ES-I3 (cell line): ENCODE measurements around the gene MUC6.
"Not testable (repeated sequence)": the region's sequence is repeated elsewhere in the genome, so short reads cannot be mapped to it uniquely, and the experiment has no call there.

Source experiments
- H3K36me3 ChIP-seq: 2 replicates; pipeline ENCODE4 v1.6.1; 2013; ENCODE audit warnings: mild to moderate bottlenecking, low read length, control low read depth, moderate library complexity; ENCODE audit not compliant: insufficient read depth
- H3K4me1 ChIP-seq: 2 replicates; pipeline ENCODE4 v1.6.1; 2013; ENCODE audit warnings: mild to moderate bottlenecking, control low read depth, low read length; ENCODE audit not compliant: insufficient read depth
- H3K9ac ChIP-seq: 2 replicates; pipeline ENCODE4 v1.6.1; 2013; ENCODE audit warnings: low read depth, mild to moderate bottlenecking, low read length, moderate library complexity
- H3K9me3 ChIP-seq: 2 replicates; pipeline ENCODE4 v1.6.1; 2013; ENCODE audit warnings: mild to moderate bottlenecking, low read length, moderate library complexity; ENCODE audit not compliant: control insufficient read depth, insufficient read depth

Gene MUC6

DNA sequence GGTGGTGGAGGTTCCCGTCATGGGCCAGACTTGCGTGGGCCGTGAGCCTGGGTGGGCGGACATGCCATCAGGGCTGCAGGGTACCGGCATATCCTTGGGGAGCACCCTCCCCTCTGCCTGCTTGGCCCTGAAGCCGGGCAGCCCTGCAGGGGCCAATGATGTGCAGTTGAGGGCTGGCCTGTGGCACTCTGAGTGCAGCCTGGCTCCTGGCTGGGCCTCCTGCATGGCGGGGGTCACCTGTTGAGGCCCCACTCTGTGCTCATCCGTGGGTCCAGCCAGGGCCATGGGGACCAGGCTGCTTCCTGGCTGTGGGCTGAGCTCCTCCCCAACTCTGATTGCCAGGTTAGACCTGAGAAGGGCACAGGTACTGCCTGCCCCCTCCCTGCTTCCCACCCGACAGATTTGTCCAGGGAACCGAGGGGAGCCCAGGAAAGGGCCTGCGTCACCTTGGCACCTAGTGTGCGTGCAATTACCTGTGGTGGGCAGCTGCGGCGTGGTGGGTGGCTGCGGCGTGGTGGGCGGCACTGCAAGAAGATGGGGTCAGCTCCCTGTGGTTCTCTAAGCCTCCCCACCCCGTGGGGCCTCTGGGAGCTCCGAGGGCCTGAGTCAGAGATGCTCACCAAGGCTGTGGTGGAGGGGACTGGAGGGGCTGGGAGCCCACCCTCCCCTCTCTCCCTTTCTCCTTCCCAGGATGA lies 16.2 kb downstream of the MUC6 start:
- H3K9ac ChIP-seq = no peak overlapping the region

DNA sequence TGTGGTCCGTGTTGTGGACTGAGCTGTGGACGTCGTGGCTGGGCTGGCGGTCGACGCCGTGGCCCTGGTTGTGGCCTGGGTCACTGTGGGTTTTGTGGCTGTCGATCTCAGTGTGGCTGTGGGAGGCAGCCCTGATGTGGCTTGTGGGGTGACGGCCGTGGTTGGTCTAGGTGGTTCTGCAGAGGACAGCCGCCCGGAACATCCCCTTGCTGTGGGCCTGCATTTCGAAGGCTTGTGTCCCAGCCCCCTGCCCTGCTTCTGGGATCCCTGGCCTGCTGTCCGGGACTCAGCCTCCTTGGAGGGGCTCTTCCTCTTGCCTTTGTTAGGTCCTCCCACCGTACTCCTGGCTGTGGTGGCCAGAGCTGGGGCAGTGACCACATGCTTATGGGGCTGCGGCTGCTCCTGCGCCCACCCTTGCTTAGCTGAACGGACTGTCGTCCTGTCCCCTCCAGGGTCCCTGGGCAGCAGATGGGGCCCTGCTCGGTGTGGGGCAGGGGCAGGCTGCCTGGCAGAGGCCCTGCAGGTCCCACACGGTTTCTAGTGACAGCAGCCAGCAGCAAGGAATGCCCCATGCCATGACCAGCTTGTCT lies 17.1 kb downstream of the MUC6 start:
- Histone ChIP-seq H3K4me1 (no peaks in the 10 kb centered on the region), H3K9me3 (no peaks in the 10 kb centered on the region), H3K36me3 (no peaks in the 10 kb centered on the region; the same call in 1 of the 2 replicates), H3K9ac (no peak overlapping the region)

More for the DNA sequence above, 16.2 kb downstream of the MUC6 start:
- Histone ChIP-seq H3K36me3 (no peaks in the 10 kb centered on the region; the same call in 1 of the 2 replicates), H3K4me1 (no peaks in the 10 kb centered on the region), H3K9me3 (no peaks in the 10 kb centered on the region)

DNA sequence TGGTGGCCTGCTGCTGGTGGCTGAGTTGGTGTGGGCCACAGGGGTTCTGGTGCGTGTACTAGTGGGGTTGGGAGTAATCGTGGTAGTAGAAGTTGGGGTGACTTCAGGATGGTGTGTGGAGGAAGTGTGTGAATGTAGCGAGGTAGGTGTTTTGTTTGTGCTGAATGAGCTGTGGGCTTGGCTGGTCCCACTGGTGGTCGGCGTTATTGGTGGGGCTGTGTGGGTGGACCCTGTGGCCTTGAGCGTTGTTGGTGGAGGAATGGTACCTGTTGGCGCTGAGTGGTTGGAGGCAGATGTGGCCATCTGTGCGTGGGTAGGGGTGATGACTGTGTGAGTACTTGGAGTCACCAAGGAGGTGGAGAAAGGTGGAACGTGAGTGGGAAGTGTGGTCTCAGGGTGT lies 18.4 kb downstream of the MUC6 start:
- H3K9me3 ChIP-seq = no peaks in the 10 kb centered on the region
- H3K4me1 ChIP-seq = no peaks in the 10 kb centered on the region
- no peak overlapping the region for H3K9ac ChIP-seq
- no peaks in the 10 kb centered on the region; the same call in 1 of the 2 replicates for H3K36me3 ChIP-seq

DNA sequence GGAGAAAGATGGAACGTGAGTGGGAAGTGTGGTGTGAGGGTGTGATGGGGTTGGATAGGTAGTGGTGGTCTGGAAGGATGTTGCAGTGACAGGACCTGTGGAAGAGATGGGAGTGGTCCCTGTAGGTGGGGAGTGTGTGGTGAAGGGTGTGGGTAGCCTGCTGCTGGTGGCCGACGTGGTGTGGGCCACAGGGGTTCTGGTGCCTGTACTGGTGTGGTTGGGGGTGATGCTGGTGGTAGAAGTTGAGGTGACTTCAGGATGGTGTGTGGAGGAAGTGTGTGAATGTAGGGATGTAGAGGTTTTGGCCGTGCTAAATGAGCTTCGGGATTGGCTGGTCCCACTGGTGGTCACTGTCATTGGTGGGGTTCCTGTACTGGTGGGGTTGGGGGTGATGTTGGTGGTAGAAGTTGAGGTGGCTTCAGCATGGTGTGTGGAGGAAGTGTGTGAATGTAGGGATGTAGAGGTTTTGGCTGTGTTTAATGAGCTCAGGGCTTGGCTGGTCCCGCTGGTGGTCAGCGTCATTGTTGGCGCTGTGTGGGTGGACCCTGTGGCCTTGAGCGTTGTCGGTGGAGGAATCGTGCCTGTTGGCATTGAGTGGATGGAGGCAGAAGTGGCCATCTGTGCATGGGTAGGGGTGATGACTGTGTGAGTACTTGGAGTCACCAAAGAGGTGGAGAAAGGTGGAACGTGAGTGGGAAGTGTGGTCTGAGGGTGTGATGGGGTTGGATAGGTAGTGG lies 19.1 kb downstream of the MUC6 start:
- Histone ChIP-seq H3K9me3 (no peaks in the 10 kb centered on the region), H3K9ac (no peak overlapping the region), H3K4me1 (no peaks in the 10 kb centered on the region), H3K36me3 (no peaks in the 10 kb centered on the region)

DNA sequence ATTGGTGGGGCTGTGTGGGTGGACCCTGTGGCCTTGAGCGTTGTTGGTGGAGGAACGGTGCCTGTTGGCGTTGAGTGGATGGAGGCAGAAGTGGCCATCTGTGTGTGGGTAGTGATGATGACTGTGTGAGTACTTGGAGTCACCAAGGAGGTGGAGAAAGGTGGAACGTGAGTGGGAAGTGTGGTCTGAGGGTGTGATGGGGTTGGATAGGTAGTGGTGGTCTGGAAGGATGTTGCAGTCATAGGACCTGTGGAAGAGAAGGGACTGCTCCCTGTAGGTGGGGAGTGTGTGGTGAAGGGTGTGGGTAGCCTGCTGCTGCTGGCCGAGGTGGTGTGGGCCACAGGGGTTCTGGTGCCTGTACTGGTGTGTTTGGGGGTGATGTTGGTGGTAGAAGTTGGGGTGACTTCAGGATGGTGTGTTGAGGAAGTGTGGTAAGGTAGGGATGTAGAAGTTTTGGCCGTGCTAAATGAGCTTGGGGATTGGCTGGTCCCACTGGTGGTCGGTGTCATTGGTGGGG lies 19.9 kb downstream of the MUC6 start:
- not testable (repeated sequence) for H3K36me3 ChIP-seq, H3K9me3 ChIP-seq, H3K4me1 ChIP-seq, H3K9ac ChIP-seq

DNA sequence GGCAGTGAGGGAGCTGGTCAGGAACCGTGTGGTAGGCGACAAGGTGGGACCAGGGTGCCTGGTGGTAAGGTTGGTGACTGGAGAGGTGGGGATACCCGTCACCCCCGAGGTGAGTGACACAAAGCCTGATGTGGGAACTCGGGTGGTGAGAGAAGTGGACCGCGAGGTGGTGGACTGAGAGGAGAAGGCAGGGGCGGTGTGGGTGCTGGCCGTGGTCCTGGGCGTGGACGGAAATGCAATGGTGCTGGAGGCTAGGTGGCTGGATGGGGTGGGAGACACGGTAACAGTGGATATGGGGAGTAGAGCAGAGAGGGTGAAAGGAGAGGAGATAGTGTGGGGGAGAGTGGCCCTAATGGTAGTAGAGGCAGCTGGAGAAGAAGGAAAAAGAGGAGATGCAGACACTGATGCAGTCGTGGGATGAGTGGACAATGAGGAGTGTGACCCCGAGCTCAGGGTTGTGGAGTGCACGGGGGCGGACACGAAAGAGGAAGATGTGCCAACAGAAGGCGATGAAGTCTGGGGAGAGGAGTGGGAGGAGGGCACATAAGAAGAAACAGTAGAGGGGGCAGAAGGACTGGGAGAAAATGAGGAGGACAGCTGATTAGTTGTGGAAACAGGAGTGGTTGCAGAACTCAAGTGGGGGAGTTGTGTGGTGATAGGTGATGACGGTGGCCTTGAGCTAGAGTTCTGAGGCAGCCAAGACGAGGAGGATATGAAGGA lies 20.5 kb downstream of the MUC6 start:
- peaks cover 1% of the 10 kb centered on the region for H3K36me3 ChIP-seq
- H3K9ac ChIP-seq = no peak overlapping the region
- no peaks in the 10 kb centered on the region for H3K9me3 ChIP-seq
- no peaks in the 10 kb centered on the region for H3K4me1 ChIP-seq

DNA sequence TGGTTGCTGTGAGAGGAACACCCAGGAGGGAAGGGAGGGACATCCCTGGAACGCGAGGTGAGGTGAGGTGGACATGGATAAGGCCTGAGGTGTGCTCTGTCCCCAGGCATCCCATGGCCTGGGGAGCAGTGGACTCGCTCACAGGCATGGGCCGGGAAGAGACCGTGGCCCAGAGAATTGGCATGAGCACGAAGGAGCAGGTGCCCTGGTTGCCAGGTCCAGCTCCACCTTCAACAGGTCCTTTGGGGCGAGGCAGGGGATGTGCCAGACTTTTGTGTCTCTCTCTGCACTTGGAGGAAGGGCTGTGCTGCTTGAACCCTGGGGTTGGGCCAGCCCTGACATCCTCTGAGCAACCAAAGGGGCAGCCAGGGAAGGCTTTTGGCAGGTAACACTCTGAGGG lies 21.5 kb downstream of the MUC6 start:
- Histone ChIP-seq H3K36me3 (peaks cover 6% of the 10 kb centered on the region), H3K9me3 (no peaks in the 10 kb centered on the region), H3K4me1 (no peaks in the 10 kb centered on the region), H3K9ac (no peak overlapping the region)

DNA sequence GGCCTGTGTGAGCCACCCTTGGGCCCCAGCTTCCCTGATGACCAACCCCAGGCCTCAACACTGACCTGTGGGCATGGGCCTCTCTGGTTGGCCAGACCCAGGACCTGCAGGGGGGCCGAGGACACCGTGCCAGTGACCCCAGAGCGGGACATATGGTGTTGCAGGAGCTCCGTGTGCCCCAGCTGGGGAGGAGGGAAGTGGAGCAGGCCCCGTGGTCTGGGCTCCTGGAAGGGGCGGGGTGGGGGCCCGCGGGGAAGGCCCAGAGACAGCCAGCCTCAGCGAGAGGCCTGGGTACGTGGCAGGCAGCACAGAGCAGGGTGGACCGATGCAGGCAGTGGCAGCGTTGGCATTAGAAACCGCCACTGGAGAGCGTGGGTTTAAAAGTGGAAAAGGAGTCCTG lies 22.2 kb downstream of the MUC6 start:
- Histone ChIP-seq H3K36me3 (peaks cover 13% of the 10 kb centered on the region), H3K4me1 (no peaks in the 10 kb centered on the region), H3K9me3 (no peaks in the 10 kb centered on the region), H3K9ac (no peak overlapping the region)

DNA sequence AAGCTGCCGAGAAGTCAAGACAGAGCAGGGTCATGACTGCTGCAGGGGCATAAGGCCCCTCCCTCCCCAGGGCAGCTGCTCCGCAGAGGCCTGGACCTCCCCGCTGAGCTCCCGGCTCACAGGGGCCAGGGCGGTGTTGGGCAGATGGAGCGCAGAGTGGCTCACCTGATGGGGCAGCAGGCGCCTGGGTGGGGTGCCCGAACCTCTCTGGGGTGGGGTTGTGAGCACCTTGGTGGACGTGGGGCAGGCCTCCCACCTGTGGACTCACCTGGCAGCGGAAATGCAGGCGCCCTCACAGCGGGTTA lies 22.9 kb downstream of the MUC6 start:
- Histone ChIP-seq H3K4me1 (no peaks in the 10 kb centered on the region), H3K9me3 (no peaks in the 10 kb centered on the region), H3K9ac (no peak overlapping the region), H3K36me3 (peaks cover 14% of the 10 kb centered on the region)

DNA sequence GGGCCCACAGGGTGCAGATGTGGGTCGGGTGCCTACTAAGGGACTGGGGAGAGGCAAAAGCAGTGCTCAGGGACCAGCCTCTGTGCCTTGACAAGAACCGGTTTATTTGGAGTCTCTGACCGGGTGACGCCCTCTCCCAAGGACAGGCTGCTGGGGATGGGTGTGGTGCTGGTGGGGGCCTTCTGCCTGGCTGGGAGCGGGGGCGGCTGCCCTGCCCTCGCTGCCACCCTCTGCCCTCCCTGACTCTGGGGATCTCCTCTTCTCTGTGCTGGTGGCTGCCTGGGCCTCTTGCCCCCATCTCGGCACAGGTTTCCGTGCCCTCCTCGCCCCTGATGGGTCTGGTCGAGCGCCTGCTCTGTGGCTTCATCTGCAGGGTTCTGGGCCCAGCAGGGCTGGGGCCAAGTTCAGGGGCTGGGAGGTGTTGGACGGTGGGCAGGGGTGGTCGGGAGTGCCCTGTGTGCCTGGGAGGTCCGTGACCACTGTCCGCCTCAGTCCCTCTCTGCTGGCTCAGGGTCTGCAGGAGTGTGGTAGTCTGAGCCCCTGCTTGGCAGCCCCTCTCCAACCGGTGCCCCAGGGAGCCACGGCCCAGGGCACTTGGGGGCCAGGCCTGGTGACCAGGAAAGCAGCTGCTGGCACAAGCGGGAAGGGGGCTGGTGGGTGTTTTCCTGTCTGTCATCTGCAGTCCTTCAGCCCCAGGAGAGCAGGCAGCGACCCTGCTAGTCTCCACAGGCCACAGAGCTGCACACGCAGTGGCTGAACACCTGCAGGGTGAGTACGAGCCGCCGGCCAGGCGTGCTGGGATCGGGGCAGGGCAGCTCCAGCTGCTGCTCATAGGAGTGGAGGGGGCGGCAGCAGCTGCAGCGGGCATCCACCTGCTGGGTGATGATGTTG lies 23.5 kb downstream of the MUC6 start:
- no peak overlapping the region for H3K9ac ChIP-seq
- no peaks in the 10 kb centered on the region for H3K9me3 ChIP-seq
- no peaks in the 10 kb centered on the region for H3K4me1 ChIP-seq
- H3K36me3 ChIP-seq = peaks cover 14% of the 10 kb centered on the region

DNA sequence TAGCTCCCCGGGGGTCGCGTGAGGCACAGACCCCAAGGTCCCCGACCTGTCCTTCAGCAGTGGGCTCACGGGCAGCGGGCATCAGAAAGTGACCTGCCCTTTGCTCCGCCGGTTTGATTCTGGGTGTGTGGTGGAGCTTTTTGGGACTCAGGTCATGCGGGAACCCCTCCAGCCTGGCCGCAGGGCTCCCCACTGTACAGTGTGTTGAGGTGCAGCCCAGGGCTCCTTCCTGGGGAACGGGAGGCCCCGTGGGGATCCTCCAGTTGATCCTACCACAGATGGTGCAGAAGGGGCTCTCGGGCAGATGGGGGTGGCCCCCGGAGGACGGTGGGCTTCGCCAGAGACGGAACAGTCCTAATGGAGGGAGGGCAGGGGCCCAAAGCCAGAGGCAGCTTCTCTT lies 24.2 kb downstream of the MUC6 start:
- peaks cover 14% of the 10 kb centered on the region for H3K36me3 ChIP-seq
- no peaks in the 10 kb centered on the region for H3K9me3 ChIP-seq
- H3K9ac ChIP-seq = no peak overlapping the region
- H3K4me1 ChIP-seq = no peaks in the 10 kb centered on the region

DNA sequence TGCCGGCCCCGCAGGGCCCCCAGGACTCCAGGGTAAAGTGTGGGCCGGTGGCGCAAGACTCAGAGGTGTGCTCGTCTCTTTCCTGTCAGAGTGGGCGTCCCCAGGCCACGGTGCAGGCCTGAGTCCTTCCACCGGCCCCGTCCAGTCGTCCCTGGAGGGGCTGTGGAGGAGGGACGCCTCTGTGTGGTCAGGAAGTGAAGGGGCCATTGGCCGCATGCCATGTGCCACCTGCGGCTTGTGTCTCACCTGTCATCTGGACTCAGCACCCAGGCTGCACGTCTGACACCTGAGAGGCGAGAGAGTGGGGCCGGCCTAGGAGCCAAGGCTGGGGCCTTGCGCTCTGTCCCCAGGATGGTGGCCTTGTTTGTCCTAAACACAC lies 25.2 kb downstream of the MUC6 start:
- no peaks in the 10 kb centered on the region for H3K4me1 ChIP-seq
- no peaks in the 10 kb centered on the region for H3K9me3 ChIP-seq
- peaks cover 14% of the 10 kb centered on the region for H3K36me3 ChIP-seq
- no peak overlapping the region for H3K9ac ChIP-seq

DNA sequence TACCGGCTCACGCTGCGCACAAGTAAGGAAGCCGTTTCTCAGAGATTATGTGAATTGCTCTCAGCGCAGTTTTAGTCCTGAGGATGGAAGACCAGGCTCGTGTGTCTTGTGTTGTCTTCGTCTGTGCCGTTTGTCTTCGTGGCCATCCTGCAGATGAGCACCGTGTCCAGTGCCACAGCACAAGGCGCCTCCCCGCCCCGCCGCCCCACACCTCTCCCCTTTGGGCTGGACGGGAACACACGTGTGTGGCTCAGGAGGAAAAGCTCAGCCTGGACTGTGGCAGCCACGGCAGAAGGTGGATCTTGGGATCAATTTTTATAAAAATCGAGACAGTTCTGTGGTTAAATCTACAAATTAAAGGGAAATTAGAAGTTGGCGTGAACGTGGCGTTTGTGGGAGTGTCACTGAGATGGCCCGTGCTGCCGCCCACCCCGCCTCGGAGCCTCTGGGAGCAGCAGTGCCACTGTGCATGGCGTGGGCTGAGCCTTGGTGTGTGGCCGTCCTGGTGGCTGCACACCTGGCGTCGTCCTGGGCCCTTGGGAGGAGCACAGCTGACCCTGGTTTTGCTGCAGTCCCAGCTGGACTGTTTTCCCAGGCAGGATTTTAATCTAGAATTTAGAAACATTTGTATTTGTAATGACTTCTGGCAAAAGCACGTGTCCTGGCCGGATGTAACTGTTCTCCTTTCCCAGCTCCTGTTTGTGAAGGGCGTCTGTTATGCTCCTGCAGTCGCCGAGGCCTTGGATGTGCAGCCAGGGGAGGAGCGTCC lies 25.8 kb downstream of the MUC6 start:
- H3K4me1 ChIP-seq = no peaks in the 10 kb centered on the region
- H3K9me3 ChIP-seq = no peaks in the 10 kb centered on the region
- peaks cover 14% of the 10 kb centered on the region for H3K36me3 ChIP-seq
- no peak overlapping the region for H3K9ac ChIP-seq
